Measurements from ENCODE around the gene PIAS1. TPM values are rescaled to one million over a fixed set of nuclear protein-coding genes. Genes with fewer than 3 reads are reported as not detected.

Gene PIAS1
- total and polyA plus RNA-seq, 9 of the 15 experiments (the other 6 are each of a cell fraction or from before 2014, with no cell fraction given) = 18.0 to 59.1 (median 28.5) TPM

DNA sequence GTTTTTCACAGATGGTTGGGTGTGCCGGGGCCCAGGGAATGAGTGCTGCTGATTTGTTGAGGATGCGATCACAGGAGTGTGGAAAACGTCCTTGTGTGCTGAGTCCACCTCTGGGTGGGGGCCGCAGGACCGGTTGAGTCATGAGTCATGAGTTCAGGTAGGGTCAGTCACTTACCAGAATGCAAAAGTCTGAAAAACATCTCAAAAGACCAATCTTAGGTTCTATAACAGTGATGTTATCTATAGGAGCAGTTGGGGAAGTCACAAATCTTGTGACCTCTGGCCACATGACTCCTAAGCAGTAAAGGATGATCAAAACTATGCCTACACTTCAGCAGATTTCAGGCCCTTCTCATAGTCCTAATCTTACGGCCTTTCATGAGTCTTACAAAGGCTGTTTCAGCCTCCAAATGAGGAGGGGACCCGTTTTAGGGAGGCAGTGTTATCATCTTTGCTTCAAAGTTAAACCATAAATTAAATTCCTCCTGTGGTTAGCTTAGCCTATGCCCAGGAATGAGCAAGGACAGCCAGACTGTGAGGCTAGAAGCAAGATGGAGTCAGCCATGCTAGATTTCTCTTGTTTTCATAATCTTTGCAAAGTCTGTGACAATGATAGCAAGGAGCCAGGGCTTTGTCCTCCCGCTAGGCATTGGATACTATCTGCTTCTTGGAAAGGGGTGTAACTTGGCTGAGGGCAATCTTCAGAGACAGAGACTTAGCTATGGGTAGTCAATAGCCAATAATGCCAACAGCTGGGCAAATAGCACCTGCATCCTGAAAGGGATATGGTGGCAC, 30.6 kb upstream of the PIAS1 start (continued):
- TF ChIP-seq, protein P1, sequence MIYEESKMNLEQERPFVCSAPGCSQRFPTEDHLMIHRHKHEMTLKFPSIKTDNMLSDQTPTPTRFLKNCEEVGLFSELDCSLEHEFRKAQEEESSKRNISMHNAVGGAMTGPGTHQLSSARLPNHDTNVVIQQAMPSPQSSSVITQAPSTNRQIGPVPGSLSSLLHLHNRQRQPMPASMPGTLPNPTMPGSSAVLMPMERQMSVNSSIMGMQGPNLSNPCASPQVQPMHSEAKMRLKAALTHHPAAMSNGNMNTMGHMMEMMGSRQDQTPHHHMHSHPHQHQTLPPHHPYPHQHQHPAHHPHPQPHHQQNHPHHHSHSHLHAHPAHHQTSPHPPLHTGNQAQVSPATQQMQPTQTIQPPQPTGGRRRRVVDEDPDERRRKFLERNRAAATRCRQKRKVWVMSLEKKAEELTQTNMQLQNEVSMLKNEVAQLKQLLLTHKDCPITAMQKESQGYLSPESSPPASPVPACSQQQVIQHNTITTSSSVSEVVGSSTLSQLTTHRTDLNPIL (CRISPR knock-in tag; IDR thresholded peaks at IDR 0.05) = peak; percentile 78; the same call in 1 of the 2 replicates
- peak; percentile 84 for TF ChIP-seq FOSL1 (tag; conservative IDR thresholded peaks at IDR 0.05)

DNA sequence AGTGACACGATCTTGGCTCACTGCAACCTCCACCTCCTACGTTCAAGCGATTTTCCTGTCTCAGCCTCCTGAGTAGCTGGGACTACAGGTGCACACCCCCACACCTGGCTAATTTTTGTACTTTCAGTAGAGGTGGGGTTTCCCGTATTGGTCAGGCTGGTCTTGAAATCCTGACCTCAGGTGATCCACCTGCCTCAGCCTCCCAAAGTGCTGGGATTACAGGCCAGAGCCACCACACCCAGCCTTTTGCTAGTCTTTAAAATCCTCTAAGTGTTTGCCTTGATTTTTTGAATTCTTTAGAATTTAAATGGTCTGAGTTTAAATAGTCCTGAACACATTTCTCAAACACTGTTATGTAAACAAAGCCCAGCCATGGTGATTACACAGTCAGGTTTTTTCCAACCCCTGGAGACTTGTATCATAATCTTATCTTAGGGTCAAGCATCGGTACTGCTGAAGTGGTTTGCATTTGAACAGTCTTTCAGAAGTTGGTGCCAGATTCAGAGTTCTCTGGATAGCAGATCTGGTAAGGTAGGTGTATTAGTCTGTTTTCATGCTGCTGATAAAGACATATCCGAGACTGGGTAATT, 28.2 kb upstream of the PIAS1 start:
- in situ Hi-C loops (cut with MboI) (no loop called here), intact Hi-C loops (cut with micrococcal nuclease) (no loop called here)
- no peak overlapping the region for H3K4me3 ChIP-seq
- no peak for ATAC-seq
- 26% methylated on average over 6 of the region's 6 CpGs for WGBS (ENCODE audit: insufficient coverage, low coverage, missing lambda C conversion rate)
- no peaks in the 10 kb centered on the region for H3K36me3 ChIP-seq (ENCODE audit: control insufficient read depth, insufficient read depth, low read length)
- no peaks in the 10 kb centered on the region for H3K79me2 ChIP-seq (ENCODE audit: control insufficient read depth, insufficient read depth, low read length)
- no peak overlapping the region for H2AFZ ChIP-seq (ENCODE audit: low read depth, low read length)
- CTCF ChIA-PET (ENCODE audit: low intra/inter-chr PET ratio) = no interaction called here
- H4K20me1 ChIP-seq (replicated peaks; ENCODE audit: control insufficient read depth, insufficient read depth, low read length) = no peaks in the 10 kb centered on the region
- no peaks in the 10 kb centered on the region for H3K9me1 ChIP-seq (ENCODE audit: control insufficient read depth, insufficient read depth, low read length)
- no peaks in the 10 kb centered on the region; the same call in 1 of the 2 replicates for H3K9me3 ChIP-seq (replicated peaks; ENCODE audit: control insufficient read depth, insufficient read depth, low read depth, low read length)
- DNase-seq (ENCODE audit: extremely low read depth in 1 of 4, low spot score in 3 of 4) = no peak
- H3K27ac ChIP-seq (ENCODE audit: extremely low read depth, low read depth, low read length) = no peak overlapping the region
- H3K4me1 ChIP-seq (replicated peaks in 1 of 2; ENCODE audit: control insufficient read depth in 2 of 2, insufficient read depth in 2 of 2, low read length in 2 of 2) = no peaks in the 10 kb centered on the region; a peak in 1 of 5 replicates
- H3K9ac ChIP-seq (ENCODE audit: insufficient read depth in 1 of 2, low read depth in 2 of 2, low read length in 2 of 2) = no peak overlapping the region
- peak; percentile 97 for TF ChIP-seq FOXJ2 (tag; IDR thresholded peaks at IDR 0.05)
- peak in 1 of 2 experiments; percentile 38; a peak in 1 of 4 replicates for TF ChIP-seq FOXA3 (CRISPR knock-in tag; conservative IDR thresholded peaks at IDR 0.05 in 1 of 2, IDR thresholded peaks at IDR 0.05 in 1 of 2)
- TF ChIP-seq ZNF586 (CRISPR knock-in tag; conservative IDR thresholded peaks at IDR 0.05) = no peak
- no peak overlapping the region for H3K4me2 ChIP-seq (ENCODE audit: insufficient read depth, low read length)
- FAIRE-seq = no peak
- H3K27me3 ChIP-seq (ENCODE audit: control insufficient read depth in 2 of 2, insufficient read depth in 2 of 2, low read length in 2 of 2) = peaks cover 0 to 6% of the 10 kb centered on the region in 2 experiments; a peak in 3 of 5 replicates
- BruUV-seq (replicated peaks) = no TSS peak
- POLR2A ChIA-PET = interaction anchor here (0.6 kb wide), 1 partner anchor 1738 kb away, joined by 3 read pairs; no protein-coding TSS in a partner anchor

Data from K562 (cell line).